Activated CD4-positive, alpha-beta T cell treated with anti-CD3 and anti-CD28 coated beads, Interleukin-2, amount 50 U/mL, for 16 hours (primary cell): Measurements from ENCODE around the gene NDUFB2.
"Not testable (repeated sequence)": the region's sequence is repeated elsewhere in the genome, so short reads cannot be mapped to it uniquely, and the experiment has no call there.

Experiments
- DNase-seq: peaks from one replicate; pipeline ENCODE4 v3.0.0-alpha.2; 2020

Gene NDUFB2

GRCh38 chr7:140696680-140697446, at the start of gene NDUFB2:
TSS of gene NDUFB2 (plus strand) at chr7:140696708. CDS start at chr7:140696745, 37 bp downstream.
- peak; percentile 73 for DNase-seq

GRCh38 chr7:140646931-140647647, 49.4 kb upstream of the NDUFB2 start:
- DNase-seq: peak; percentile 33

- DNase-seq: no peak
Observed at GRCh38 chr7:140649556-140650205, 46.8 kb upstream of the NDUFB2 start.

- DNase-seq: no peak
Observed at GRCh38 chr7:140650367-140650766, 46.1 kb upstream of the NDUFB2 start.

GRCh38 chr7:140653319-140654108, 43.0 kb upstream of the NDUFB2 start:
- peak; percentile 54 for DNase-seq

GRCh38 chr7:140654109-140654387, 42.5 kb upstream of the NDUFB2 start:
- DNase-seq: no peak

GRCh38 chr7:140654661-140655060, 41.8 kb upstream of the NDUFB2 start:
- DNase-seq: no peak

GRCh38 chr7:140655511-140656408, 40.7 kb upstream of the NDUFB2 start:
- no peak for DNase-seq

GRCh38 chr7:140656548-140657515, 39.7 kb upstream of the NDUFB2 start:
- DNase-seq: peak; percentile 56

GRCh38 chr7:140657891-140658290, 38.6 kb upstream of the NDUFB2 start:
- no peak for DNase-seq

- no peak for DNase-seq
Observed at GRCh38 chr7:140659856-140660255, 36.7 kb upstream of the NDUFB2 start.

GRCh38 chr7:140661124-140661523, 35.4 kb upstream of the NDUFB2 start:
- no peak for DNase-seq

GRCh38 chr7:140662938-140663337, 33.6 kb upstream of the NDUFB2 start:
- not testable (repeated sequence) for DNase-seq

GRCh38 chr7:140667476-140667875, 29.0 kb upstream of the NDUFB2 start:
- DNase-seq: no peak

- no peak for DNase-seq
Observed at GRCh38 chr7:140668641-140669040, 27.9 kb upstream of the NDUFB2 start.

GRCh38 chr7:140669352-140669751, 27.2 kb upstream of the NDUFB2 start:
- no peak for DNase-seq

- not testable (repeated sequence) for DNase-seq
Observed at GRCh38 chr7:140669862-140670261, 26.6 kb upstream of the NDUFB2 start.

- DNase-seq: no peak
Observed at GRCh38 chr7:140670343-140670935, 26.1 kb upstream of the NDUFB2 start.

GRCh38 chr7:140671966-140672365, 24.5 kb upstream of the NDUFB2 start:
- DNase-seq: no peak

GRCh38 chr7:140672382-140673062, 24.0 kb upstream of the NDUFB2 start, which contains the start of gene ADCK2:
TSS of gene ADCK2 (plus strand) at chr7:140672945. CDS start at chr7:140673331, 386 bp downstream.
- peak; percentile 65 for DNase-seq
